GOT3 (cell line): ENCODE measurements around the gene KLHL29.

Experiments
- DNase-seq: peaks from one replicate; lab custom pipeline; 2025; ENCODE audit warnings: mixed read lengths; lab: John Stamatoyannopoulos, UW

KLHL29 gene

DNA sequence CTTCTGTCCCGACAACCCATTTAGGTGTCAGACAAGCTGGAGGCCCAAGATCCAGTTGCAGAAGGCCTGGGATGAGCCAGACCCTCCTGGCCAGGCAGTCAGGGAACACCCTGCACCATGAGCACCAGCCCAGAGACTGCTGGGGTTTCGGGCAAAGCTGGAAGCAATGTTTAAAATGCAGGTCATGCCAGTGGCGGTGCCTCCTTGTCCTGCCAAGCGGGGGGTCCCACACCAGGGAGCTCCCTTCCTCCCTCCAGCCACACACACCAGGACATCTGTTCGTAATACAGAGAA is 311.7 kb downstream of the KLHL29 start:
- DNase-seq, result no peak

- DNase-seq, result no peak
These were observed 312.5 kb downstream of the KLHL29 start for GRCh38 chr2:23697256-23698075.

GRCh38 chr2:23698116-23698693 is 313.2 kb downstream of the KLHL29 start:
- DNase-seq, result no peak

DNA sequence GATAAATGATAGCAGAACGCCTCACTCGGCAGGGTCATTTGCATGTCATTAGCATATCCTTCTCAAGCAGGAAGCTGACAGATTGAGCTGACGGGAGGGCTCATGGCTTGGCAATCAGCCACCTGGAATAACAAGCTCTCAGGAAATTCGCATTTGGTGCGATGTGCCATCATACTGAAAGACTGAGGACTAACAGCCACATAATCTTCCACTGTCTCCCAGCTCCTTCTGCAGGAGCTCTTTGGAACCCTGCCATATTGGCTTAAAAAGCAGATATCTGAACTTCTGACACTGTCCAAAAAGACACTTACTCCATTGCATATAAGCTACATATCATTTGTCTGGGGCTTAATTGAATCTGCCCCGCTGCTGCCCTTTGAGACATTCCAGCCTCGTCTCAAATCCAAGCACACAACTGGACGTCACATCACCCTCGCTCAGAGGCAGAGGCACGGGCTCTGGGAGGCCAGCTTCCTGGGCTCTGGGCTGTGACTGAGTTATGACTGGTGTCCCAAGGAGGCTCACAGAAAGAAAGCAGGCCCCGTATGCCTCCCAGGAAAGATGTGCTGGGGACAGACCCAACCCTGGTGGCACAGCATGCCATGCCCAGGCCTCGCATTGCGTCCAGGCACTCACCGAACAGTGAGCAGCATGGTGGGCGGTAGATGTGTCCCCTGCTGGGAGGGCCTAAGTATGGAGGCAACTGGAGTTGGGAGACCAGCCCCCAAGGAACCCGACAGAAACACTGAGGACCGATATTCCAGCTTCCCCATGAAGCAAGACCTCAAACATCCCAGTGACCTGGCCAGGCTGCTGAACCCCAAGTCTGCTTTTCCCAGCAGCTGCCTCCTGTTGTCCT is 314.0 kb downstream of the KLHL29 start:
- DNase-seq, result no peak

- no peak for DNase-seq
These were observed 314.6 kb downstream of the KLHL29 start for GRCh38 chr2:23699580-23699925.

DNA sequence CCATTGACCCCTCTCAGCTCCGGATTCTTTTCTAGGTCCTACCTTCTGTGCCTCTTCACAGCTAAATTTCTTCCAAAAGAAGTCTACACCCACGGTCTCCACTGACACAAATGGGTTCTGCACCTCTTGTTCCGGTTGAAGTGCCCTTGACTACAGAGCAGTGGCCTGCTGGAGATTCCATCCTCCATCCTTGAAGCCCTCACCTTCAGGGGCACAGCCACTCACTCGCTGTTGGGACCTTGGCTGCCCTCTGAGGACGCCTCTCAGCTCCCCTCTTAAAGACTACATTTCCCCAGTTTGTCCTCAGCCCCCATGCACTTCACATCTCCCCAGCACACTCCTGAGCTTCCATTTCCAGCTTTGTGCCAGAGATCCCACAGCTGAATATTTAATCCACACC is 315.6 kb downstream of the KLHL29 start:
- no peak for DNase-seq

GRCh38 chr2:23703037-23703582 is 318.1 kb downstream of the KLHL29 start:
- no peak for DNase-seq

DNA sequence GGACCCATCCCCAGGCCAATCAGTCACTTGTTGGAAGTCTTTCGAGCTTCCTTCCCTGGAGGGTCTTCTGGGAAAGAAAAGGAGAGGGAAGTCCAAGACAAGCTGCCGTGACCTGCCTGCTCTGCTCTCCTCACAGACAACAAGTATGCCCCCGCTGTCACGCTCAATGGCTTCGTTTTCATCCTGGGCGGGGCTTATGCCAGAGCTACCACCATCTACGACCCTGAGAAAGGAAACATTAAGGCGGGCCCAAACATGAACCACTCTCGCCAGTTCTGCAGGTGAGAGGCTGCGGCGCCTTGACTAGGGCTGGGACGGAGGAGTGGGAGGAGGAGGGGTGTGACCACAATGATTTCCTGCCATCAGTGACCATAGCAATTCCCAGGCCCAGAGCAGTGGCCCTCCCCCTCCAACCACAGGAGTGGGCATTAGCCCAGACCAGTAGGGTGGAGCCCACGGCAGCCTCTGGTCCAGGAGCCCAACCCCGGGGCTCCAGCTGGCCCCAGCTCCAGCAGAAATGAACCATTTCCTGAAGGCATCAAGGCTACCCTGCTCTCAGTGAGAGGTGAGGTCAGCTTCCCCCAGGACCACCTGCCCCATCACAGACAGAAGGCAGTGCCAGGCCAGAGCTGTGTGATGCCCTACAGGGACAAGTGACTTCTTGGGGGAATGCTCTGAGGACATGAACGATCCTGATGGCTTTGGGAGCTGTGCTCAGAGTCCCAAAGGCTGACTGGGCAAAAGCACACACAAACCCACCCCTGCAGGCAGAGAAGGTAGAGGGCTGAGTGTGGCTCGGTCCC is 318.8 kb downstream of the KLHL29 start:
- DNase-seq, result no peak

DNA sequence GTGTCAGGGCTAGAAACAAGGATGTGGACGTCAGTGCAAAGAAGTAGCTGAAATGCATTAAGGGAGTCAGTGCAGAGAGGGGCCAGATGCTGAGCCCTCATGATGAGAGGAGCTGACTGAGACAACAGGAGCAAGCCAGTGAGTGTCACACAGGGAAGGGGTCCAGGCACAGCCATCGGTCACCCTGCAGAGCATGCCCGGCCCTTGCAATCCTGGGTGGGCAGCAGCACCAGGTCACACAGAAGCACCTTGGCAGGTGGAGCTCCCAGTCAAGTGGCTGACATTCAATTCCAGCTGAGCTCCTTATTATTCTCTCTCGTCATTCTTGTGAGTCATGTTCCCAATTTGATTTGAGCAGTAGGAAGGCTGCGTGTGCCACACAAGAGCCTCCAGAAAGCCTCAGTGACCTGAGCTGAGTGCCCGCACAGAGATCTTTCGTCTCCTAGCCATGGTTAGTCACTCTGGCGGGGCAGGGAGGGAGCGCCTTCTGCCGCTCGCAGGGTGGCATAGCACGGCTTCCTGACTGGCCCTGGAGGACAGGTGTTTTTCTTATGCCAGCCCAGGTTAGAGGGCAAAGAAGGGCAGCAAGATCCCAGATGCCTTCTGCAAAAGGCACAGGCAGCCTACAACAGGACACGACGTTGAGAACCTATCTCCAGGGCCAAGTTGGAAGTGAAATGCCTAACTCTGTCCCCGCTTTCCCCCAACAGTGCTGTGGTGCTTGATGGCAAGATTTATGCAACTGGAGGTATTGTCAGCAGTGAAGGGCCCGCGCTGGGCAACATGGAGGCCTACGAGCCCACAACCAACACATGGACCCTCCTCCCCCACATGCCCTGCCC is 321.0 kb downstream of the KLHL29 start:
- no peak for DNase-seq

- DNase-seq, result no peak
These were observed 321.7 kb downstream of the KLHL29 start for GRCh38 chr2:23706613-23707078.

DNA sequence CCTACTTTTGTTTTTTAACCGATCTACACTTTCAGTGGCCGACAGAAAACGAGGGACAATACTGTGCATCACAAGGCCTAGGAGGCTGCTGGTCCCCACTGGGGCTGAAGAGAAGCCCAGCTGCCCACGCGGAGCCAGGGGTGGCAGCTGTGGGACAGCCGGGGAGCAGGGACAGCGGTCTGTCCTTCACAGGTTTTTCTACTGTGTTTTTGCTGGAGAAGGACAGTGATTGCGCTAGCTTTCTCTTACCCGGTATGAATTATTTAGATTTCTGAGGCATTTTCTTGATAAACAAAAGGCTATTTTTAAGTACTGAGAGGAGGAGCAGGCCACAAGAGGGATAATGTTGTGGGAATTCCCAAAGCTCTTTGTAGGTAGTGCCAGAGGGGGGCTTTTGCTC is 322.1 kb downstream of the KLHL29 start:
- no peak for DNase-seq

- no peak for DNase-seq
These were observed 323.8 kb downstream of the KLHL29 start for GRCh38 chr2:23708771-23709170.

GRCh38 chr2:23709311-23709710 is 324.3 kb downstream of the KLHL29 start:
- DNase-seq, result no peak

DNA sequence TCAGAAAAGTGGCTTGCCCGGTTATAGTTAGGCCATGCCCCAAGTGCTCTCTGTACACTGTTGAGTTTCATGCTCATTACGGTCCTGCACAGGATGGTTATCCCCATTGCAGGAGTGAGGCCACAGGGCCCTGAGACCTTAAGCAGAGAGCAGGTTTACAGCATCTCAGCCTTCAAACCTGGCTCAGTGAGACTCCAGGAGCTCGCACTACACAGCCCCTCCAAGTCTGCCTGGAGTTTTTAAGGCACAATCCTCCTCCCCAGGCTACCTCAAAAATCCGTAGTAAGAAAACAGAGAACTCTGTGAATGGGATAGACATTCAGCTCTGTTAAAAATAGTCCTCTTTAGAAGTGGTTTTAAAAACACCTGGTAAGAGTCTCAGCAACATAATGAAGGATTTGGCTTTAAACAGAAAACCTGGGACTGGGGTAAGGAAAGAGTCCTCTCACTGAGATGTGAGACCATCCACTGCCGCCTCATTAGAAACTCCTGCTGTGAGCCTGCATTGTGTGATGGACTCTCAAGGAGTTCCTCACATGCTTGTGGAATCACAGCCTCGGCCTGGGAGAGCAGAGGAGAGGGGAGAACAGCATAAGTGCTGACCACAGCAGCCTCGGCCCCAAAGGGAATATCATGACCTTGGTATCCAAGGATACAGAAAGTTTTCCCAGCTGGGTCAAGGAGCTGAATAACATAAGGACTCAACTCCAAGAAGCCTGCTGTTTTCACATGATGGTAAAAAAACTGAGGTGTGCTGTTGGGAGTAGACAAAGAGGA is 327.2 kb downstream of the KLHL29 start:
- DNase-seq, result no peak

- DNase-seq, result no peak
These were observed 327.8 kb downstream of the KLHL29 start for GRCh38 chr2:23712756-23713151.

- DNase-seq, result no peak
These were observed 328.4 kb downstream of the KLHL29 start for GRCh38 chr2:23713351-23713750.

DNA sequence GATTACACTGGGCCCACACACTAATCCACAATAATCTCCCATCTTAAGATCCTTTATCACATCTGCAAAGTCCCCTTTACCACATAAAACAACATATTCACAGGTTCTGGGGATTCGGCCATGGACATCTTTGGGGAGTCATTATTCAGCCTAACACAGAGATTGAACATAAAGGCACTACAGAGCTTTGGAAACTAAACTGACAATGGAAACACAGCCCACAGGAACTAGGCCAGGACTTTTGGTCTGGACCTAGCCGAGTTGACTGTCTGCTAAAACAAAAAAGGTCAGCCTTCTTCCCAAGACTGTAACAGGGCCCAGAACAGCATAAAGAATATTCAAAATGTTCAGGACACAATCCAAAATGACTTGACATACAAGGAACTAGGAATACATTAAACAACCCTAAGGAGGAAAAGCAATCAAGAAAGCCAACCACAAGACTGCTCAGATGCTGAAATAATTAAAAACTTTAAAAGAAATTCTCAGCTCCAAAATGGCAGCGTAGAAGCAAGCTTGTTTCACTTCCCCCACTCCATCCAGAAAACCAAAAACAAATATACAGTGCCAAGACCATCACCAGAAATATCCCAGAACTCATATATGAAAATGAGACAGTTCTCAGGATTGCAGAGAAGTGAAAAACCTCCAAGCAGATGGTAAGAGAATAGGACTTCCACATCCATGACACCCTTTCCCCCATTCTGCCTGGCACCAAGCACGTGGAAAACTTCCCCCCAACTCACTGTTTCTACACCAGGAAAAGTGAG is 334.1 kb downstream of the KLHL29 start:
- no peak for DNase-seq

- no peak for DNase-seq
These were observed 334.7 kb downstream of the KLHL29 start for GRCh38 chr2:23719716-23720115.

GRCh38 chr2:23720705-23721453 is 335.9 kb downstream of the KLHL29 start:
- DNase-seq, result no peak
